ENCODE data around the gene FEM1C. TPM values are rescaled to one million over a fixed set of nuclear protein-coding genes. Genes with fewer than 3 reads are reported as not detected.
A peak's percentile ranks its signal among the peaks of the same experiment; 100 is the strongest.

Gene FEM1C
- total and polyA plus RNA-seq, 2 donors, result 8.1 to 8.5 TPM

DNA sequence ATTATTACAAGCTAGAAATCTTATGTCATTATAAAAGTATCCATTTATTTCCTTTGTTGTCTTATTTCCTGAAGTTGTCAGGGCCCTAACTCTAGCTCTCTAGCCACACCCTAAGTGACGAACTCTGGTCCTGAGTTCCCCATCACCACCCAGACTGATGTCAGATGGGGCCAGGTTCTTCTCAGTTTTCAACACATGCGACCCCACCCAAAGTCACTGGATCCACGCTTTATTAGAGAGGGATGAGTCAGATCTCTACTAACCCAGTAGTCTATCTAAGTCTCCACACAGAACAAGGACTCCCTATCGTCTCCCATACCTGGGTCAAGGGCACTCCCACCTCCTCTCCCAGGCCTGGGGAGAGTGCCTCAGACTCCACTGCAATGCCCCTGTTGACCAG is 6.8 kb upstream of the FEM1C start:
- Histone ChIP-seq H3K4me1 (ENCODE audit: control insufficient read depth in 2 of 2, insufficient read depth in 2 of 2, low read length in 2 of 2) (peaks cover 0 to 3% of the 10 kb centered on the region in 2 donors), H3K36me3 (ENCODE audit: control insufficient read depth in 2 of 2, insufficient read depth in 2 of 2, low read length in 1 of 2) (no peaks in the 10 kb centered on the region), H3K4me3 (ENCODE audit: low read length in 2 of 2) (no peak overlapping the region), H3K27me3 (ENCODE audit: control insufficient read depth in 2 of 2, insufficient read depth in 1 of 2, low read length in 1 of 2) (no peaks in the 10 kb centered on the region), H3K27ac (ENCODE audit: low read depth in 1 of 2, low read length in 1 of 2) (no peak overlapping the region), H3K9me3 (ENCODE audit: control insufficient read depth in 2 of 2, insufficient read depth in 1 of 2, low read length in 1 of 2) (peaks cover 0 to 3% of the 10 kb centered on the region in 2 donors)
- no peak for DNase-seq (ENCODE audit: low read depth in 6 of 9, low spot score in 9 of 9)
- WGBS, result 92% methylated on average over 4 of the region's 4 CpGs

DNA sequence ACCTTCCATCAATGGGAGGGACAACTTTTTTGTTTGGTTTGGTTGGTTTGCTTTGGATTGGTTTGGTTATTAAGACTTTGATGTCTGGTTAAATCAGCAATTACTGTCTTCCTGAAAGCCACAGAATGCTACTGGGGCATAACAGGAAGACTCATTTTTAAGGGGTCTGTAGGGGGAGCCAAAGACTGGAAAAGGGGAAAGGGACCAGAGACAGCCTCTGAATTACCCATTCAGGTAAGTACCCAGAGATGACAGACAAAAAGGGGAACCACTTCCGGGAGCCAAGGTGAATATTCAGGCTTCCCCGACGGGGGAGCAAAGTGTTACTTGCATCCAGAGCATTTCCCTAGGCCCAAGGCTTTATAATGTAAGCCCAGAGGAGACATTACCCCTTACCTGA is 4.6 kb upstream of the FEM1C start:
- no peak overlapping the region for H3K27ac ChIP-seq (ENCODE audit: low read depth in 1 of 2, low read length in 1 of 2)
- no peak overlapping the region for H3K4me3 ChIP-seq (ENCODE audit: low read length in 2 of 2)
- peaks cover 0 to 10% of the 10 kb centered on the region in 2 donors for H3K9me3 ChIP-seq (ENCODE audit: control insufficient read depth in 2 of 2, insufficient read depth in 1 of 2, low read length in 1 of 2)
- H3K27me3 ChIP-seq (ENCODE audit: control insufficient read depth in 2 of 2, insufficient read depth in 1 of 2, low read length in 1 of 2), result no peaks in the 10 kb centered on the region
- H3K4me1 ChIP-seq (ENCODE audit: control insufficient read depth in 2 of 2, insufficient read depth in 2 of 2, low read length in 2 of 2), result peaks cover 3 to 4% of the 10 kb centered on the region in 2 donors
- DNase-seq (ENCODE audit: low read depth in 6 of 9, low spot score in 9 of 9), result peak; percentile 33 to 85 (median 56)
- 34% methylated on average over 3 of the region's 3 CpGs for WGBS
- H3K36me3 ChIP-seq (ENCODE audit: control insufficient read depth in 2 of 2, insufficient read depth in 2 of 2, low read length in 1 of 2), result no peaks in the 10 kb centered on the region

DNA sequence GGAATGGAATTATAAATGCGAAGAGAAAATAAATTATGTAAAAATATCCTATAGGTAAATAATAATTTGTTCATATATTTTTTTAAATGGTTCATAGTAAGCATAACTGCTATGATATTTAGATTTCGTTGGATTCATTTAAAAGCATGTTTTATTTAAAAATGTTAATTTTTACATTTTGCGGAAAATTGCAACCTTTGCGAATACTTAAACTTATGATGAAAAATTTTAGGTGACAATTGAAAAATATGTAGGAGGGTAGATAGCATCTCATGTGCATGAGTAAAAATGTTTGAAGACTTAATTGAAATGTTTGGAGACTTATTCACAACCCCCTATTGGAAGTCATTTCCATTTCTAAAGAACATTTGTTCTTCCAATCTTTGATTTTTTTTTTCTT is 4.1 kb upstream of the FEM1C start:
- H3K36me3 ChIP-seq (ENCODE audit: control insufficient read depth in 2 of 2, insufficient read depth in 2 of 2, low read length in 1 of 2), result no peaks in the 10 kb centered on the region
- WGBS, result 95% methylated on average over 4 of the region's 4 CpGs
- H3K27me3 ChIP-seq (ENCODE audit: control insufficient read depth in 2 of 2, insufficient read depth in 1 of 2, low read length in 1 of 2), result no peaks in the 10 kb centered on the region
- DNase-seq (ENCODE audit: low read depth in 6 of 9, low spot score in 9 of 9), result no peak
- peaks cover 0 to 10% of the 10 kb centered on the region in 2 donors for H3K9me3 ChIP-seq (ENCODE audit: control insufficient read depth in 2 of 2, insufficient read depth in 1 of 2, low read length in 1 of 2)
- H3K4me3 ChIP-seq (ENCODE audit: low read length in 2 of 2), result no peak overlapping the region
- peaks cover 3 to 4% of the 10 kb centered on the region in 2 donors for H3K4me1 ChIP-seq (ENCODE audit: control insufficient read depth in 2 of 2, insufficient read depth in 2 of 2, low read length in 2 of 2)
- no peak overlapping the region for H3K27ac ChIP-seq (ENCODE audit: low read depth in 1 of 2, low read length in 1 of 2)

DNA sequence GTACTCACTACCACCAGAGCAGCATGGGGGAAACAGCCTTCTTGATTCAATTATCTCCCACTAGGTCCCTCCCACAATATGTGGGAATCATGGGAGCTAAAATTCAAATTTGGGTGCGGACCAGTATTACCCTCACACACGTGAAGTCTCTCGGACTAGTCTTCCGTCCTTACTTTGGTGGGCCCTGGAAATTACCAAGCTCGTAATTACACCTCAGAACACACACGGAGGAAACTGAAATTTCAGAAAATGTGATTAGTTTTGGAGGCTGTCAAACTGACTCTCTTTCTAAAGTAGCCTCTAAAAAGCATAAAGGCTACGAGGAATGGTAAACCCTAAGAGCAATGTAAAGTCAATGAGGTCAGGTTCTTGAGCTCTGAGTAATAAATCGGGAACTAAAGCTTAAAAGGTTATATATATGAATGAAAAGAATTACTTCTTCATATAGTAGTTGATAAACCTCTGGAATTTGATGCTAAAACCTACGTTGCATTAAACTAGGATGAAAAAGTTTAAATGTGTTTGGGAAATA is 842 bp upstream of the FEM1C start:
- Histone ChIP-seq H3K4me1 (ENCODE audit: control insufficient read depth in 2 of 2, insufficient read depth in 2 of 2, low read length in 2 of 2) (peaks cover 9 to 11% of the 10 kb centered on the region in 2 donors), H3K9me3 (ENCODE audit: control insufficient read depth in 2 of 2, insufficient read depth in 1 of 2, low read length in 1 of 2) (peaks cover 0 to 10% of the 10 kb centered on the region in 2 donors), H3K27ac (ENCODE audit: low read depth in 1 of 2, low read length in 1 of 2) (peak overlapping the region in 1 of 2 donors; percentile 75), H3K36me3 (ENCODE audit: control insufficient read depth in 2 of 2, insufficient read depth in 2 of 2, low read length in 1 of 2) (peaks cover 0 to 4% of the 10 kb centered on the region in 2 donors), H3K4me3 (ENCODE audit: low read length in 2 of 2) (peak overlapping the region; percentile 28 to 100), H3K27me3 (ENCODE audit: control insufficient read depth in 2 of 2, insufficient read depth in 1 of 2, low read length in 1 of 2) (no peaks in the 10 kb centered on the region)
- DNase-seq (ENCODE audit: low read depth in 6 of 9, low spot score in 9 of 9), result no peak
- WGBS, result over 99% methylated on average over 9 of the region's 9 CpGs

DNA sequence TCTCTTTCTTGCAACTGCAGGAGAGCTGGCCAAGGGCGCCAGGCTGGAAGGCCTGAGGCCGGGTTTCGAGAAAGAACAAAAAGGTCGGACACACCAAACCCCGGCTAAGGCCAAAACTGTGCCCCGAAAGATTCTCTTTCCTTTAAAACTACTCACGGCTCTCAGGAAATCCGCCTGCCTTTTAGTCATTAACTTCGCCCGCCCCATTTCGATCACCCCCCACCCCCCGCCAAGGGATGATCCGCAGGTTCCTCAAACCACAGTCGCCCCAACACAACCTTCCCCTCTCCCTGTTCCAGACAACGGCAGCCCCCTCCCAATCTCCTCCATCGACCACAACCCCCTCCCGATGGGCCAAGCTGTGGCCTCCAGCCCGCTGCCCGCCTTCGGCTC is 536 bp downstream of the FEM1C start:
- under 1% methylated on average over 20 of the region's 20 CpGs for WGBS
- Histone ChIP-seq H3K27me3 (ENCODE audit: control insufficient read depth in 2 of 2, insufficient read depth in 1 of 2, low read length in 1 of 2) (no peaks in the 10 kb centered on the region), H3K27ac (ENCODE audit: low read depth in 1 of 2, low read length in 1 of 2) (peak overlapping the region; percentile 93 to 98), H3K9me3 (ENCODE audit: control insufficient read depth in 2 of 2, insufficient read depth in 1 of 2, low read length in 1 of 2) (peaks cover 0 to 10% of the 10 kb centered on the region in 2 donors), H3K4me1 (ENCODE audit: control insufficient read depth in 2 of 2, insufficient read depth in 2 of 2, low read length in 2 of 2) (peaks cover 9 to 11% of the 10 kb centered on the region in 2 donors), H3K36me3 (ENCODE audit: control insufficient read depth in 2 of 2, insufficient read depth in 2 of 2, low read length in 1 of 2) (peaks cover 0 to 13% of the 10 kb centered on the region in 2 donors), H3K4me3 (ENCODE audit: low read length in 2 of 2) (peak overlapping the region; percentile 78 to 100)
- DNase-seq (ENCODE audit: low read depth in 6 of 9, low spot score in 9 of 9), result peak in 6 of 9 donors; percentile 19 to 72 (median 47)

DNA sequence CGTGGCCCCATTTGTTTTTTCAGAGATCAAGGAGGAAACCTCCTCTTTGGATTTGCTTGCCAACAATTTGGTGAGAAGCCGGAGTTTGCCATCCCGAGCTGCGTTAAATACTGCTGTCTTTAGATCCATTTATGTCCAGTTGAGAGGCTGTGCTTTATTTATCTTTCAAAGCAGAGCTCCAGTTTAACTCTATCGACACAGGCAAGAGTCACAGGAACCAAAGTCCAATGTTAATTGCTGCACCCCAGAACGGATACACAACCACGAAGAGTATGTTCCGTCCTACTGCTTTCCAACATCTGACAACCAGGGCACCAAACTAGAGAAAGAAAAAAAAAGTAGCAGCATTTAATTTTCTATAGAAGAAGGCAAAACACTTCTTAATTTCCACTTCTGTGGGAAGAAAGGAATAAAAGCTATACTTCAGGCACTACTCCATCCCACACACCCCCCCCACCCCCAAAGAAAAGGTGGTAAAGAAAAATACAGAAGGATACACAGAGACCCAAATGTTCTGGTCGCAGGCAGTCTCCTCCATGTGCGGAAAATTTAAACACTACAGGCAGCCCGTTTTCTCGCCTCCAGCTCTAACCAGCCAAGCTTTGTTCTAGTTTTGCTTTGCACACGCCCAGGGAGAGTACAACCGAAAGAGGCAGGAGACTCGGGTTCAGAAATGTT is 1.1 kb downstream of the FEM1C start:
- H3K4me1 ChIP-seq (ENCODE audit: control insufficient read depth in 2 of 2, insufficient read depth in 2 of 2, low read length in 2 of 2), result peaks cover 8 to 11% of the 10 kb centered on the region in 2 donors
- H3K36me3 ChIP-seq (ENCODE audit: control insufficient read depth in 2 of 2, insufficient read depth in 2 of 2, low read length in 1 of 2), result peaks cover 0 to 18% of the 10 kb centered on the region in 2 donors
- WGBS, result 29% methylated on average over 15 of the region's 15 CpGs
- H3K9me3 ChIP-seq (ENCODE audit: control insufficient read depth in 2 of 2, insufficient read depth in 1 of 2, low read length in 1 of 2), result peaks cover 0 to 10% of the 10 kb centered on the region in 2 donors
- H3K27me3 ChIP-seq (ENCODE audit: control insufficient read depth in 2 of 2, insufficient read depth in 1 of 2, low read length in 1 of 2), result no peaks in the 10 kb centered on the region
- peak overlapping the region; percentile 78 to 100 for H3K4me3 ChIP-seq (ENCODE audit: low read length in 2 of 2)
- H3K27ac ChIP-seq (ENCODE audit: low read depth in 1 of 2, low read length in 1 of 2), result peak overlapping the region; percentile 93 to 98
- peak in 5 of 9 donors; percentile 37 to 85 (median 50) for DNase-seq (ENCODE audit: low read depth in 6 of 9, low spot score in 9 of 9)

DNA sequence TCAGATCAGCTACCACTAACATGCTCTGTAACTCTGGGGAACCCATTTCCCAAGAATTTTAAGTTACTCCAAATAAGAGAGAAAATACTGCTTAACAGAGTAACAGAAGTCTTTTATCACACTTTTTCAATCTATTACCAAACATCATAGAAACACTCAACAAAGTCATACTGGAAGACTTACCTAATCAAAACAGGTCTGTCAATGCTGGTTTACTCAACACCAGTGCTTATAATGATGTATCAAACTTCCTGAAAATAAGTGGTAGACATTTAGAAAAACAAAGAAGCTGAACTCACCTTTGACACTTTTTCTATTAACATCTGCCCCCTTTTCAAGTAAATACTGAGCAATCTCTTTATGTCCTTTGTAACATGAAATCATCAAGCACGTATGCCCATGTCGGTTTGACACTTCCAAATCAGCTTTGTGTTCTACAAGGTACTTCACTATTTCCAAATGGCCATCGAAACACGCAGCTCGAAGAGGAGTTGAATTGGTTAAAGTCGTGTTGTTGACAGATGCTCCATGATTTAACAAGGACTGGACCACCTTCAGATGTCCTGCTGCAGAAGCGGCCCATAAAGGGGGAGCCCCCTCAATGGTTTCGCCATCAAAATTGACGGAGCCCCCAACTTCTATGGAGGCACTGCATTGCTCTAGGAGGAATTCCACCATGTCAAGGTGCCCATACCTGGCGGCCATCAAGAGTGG is 1.8 kb downstream of the FEM1C start:
- WGBS, result 92% methylated on average over 10 of the region's 10 CpGs
- peak in 1 of 9 donors; percentile 16 for DNase-seq (ENCODE audit: low read depth in 6 of 9, low spot score in 9 of 9)
- Histone ChIP-seq H3K4me1 (ENCODE audit: control insufficient read depth in 2 of 2, insufficient read depth in 2 of 2, low read length in 2 of 2) (peaks cover 8 to 11% of the 10 kb centered on the region in 2 donors), H3K4me3 (ENCODE audit: low read length in 2 of 2) (peak overlapping the region; percentile 78 to 100), H3K9me3 (ENCODE audit: control insufficient read depth in 2 of 2, insufficient read depth in 1 of 2, low read length in 1 of 2) (peaks cover 0 to 10% of the 10 kb centered on the region in 2 donors), H3K27me3 (ENCODE audit: control insufficient read depth in 2 of 2, insufficient read depth in 1 of 2, low read length in 1 of 2) (no peaks in the 10 kb centered on the region), H3K36me3 (ENCODE audit: control insufficient read depth in 2 of 2, insufficient read depth in 2 of 2, low read length in 1 of 2) (peaks cover 0 to 18% of the 10 kb centered on the region in 2 donors), H3K27ac (ENCODE audit: low read depth in 1 of 2, low read length in 1 of 2) (peak overlapping the region; percentile 58 to 93)

DNA sequence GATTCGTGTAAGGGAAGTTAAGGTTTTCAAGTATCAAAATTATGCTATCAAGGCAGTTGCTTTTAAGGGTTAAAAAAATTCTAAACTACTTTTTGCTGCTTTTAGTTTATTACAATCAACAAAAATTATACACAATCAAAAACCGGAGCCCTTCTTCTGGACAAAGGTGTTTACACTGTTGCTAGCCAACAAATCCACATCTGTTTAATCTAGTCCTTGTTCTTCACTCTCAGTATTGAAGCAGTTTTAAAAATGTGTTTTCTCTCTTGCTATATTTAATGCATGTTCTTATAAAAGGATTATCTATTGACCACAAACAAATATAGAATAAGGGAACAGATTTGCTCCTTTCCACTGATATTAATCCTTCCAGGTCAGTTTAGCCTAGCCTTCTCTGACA is 2.5 kb downstream of the FEM1C start:
- peaks cover 0 to 10% of the 10 kb centered on the region in 2 donors for H3K9me3 ChIP-seq (ENCODE audit: control insufficient read depth in 2 of 2, insufficient read depth in 1 of 2, low read length in 1 of 2)
- DNase-seq (ENCODE audit: low read depth in 6 of 9, low spot score in 9 of 9), result no peak
- peaks cover 0 to 22% of the 10 kb centered on the region in 2 donors for H3K36me3 ChIP-seq (ENCODE audit: control insufficient read depth in 2 of 2, insufficient read depth in 2 of 2, low read length in 1 of 2)
- H3K4me3 ChIP-seq (ENCODE audit: low read length in 2 of 2), result peak overlapping the region; percentile 14 to 100
- no peak overlapping the region for H3K27ac ChIP-seq (ENCODE audit: low read depth in 1 of 2, low read length in 1 of 2)
- 65% methylated on average over 2 of the region's 2 CpGs for WGBS
- no peaks in the 10 kb centered on the region for H3K27me3 ChIP-seq (ENCODE audit: control insufficient read depth in 2 of 2, insufficient read depth in 1 of 2, low read length in 1 of 2)
- H3K4me1 ChIP-seq (ENCODE audit: control insufficient read depth in 2 of 2, insufficient read depth in 2 of 2, low read length in 2 of 2), result peaks cover 8 to 11% of the 10 kb centered on the region in 2 donors

DNA sequence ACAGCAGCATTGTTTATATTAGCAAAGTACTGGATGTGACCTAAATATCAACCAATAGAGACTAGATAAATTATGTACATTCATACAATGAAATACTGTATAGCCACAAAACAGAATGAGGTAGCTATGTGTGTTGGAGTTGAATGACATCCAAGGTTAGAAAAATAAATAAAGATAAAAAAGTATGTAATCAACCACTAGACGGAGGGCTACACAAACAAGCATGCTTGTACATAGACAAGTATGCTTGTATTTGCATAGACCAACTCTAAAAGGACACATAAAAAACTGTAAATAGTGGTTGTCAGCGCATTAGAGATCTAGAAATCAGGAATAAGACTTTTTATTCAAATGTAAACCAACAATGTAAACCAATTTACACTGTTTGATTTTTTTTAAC is 3.0 kb downstream of the FEM1C start:
- Histone ChIP-seq H3K9me3 (ENCODE audit: control insufficient read depth in 2 of 2, insufficient read depth in 1 of 2, low read length in 1 of 2) (peaks cover 0 to 9% of the 10 kb centered on the region in 2 donors), H3K4me1 (ENCODE audit: control insufficient read depth in 2 of 2, insufficient read depth in 2 of 2, low read length in 2 of 2) (peaks cover 8 to 11% of the 10 kb centered on the region in 2 donors), H3K4me3 (ENCODE audit: low read length in 2 of 2) (peak overlapping the region; percentile 14 to 30), H3K27me3 (ENCODE audit: control insufficient read depth in 2 of 2, insufficient read depth in 1 of 2, low read length in 1 of 2) (no peaks in the 10 kb centered on the region), H3K27ac (ENCODE audit: low read depth in 1 of 2, low read length in 1 of 2) (no peak overlapping the region), H3K36me3 (ENCODE audit: control insufficient read depth in 2 of 2, insufficient read depth in 2 of 2, low read length in 1 of 2) (peaks cover 0 to 26% of the 10 kb centered on the region in 2 donors)
- no peak for DNase-seq (ENCODE audit: low read depth in 6 of 9, low spot score in 9 of 9)
- WGBS, result 71% methylated on average over 2 of the region's 2 CpGs
